Gastroesophageal sphincter (tissue), 3 donors: ENCODE results near the gene SEC11A.

Experiments used
- CTCF ChIP-seq, 4 experiments: fragments of 200-600 bp in 2 of 4; fragments of 450-650 bp in 2 of 4; sonication (generic) in 1 of 4; IDR thresholded peaks; one replicate each; pipeline ENCODE4 v1.5.1; 2017 to 2019; ENCODE audit warnings: antibody characterized with exemption in 4 of 4, mild to moderate bottlenecking in 2 of 4, moderate library complexity in 2 of 4
- EP300 ChIP-seq: sonication (generic); formaldehyde crosslinking; IDR thresholded peaks from one replicate; pipeline ENCODE4 v1.6.1; 2017; ENCODE audit warnings: antibody characterized with exemption, mild to moderate bottlenecking
- POLR2A ChIP-seq, 2 donors: fragments of 450-650 bp; IDR thresholded peaks; one replicate each; pipeline ENCODE4 v1.6.1; 2017; ENCODE audit warnings: antibody characterized with exemption in 2 of 2, mild to moderate bottlenecking in 2 of 2, moderate library complexity in 1 of 2

- no peak for TF ChIP-seq CTCF (IDR thresholded peaks at IDR 0.05)
- no peak for TF ChIP-seq EP300
- no peak for TF ChIP-seq POLR2A (IDR thresholded peaks at IDR 0.05)
These were observed 43.1 kb upstream of the SEC11A start for GRCh38 chr15:84759018-84759417.
